NOMO-1 treated with dmso at 0.1 percent for 144 hours (cell line): ENCODE results near the gene CR1L.
A peak's percentile ranks its signal among the peaks of the same experiment; 100 is the strongest.
"Not testable (repeated sequence)": the region's sequence is repeated elsewhere in the genome, so short reads cannot be mapped to it uniquely, and the experiment has no call there.

ENCODE experiments used
- DNase-seq: peaks from one replicate; lab custom pipeline; 2025; ENCODE audit not compliant: unreplicated experiment; lab: John Stamatoyannopoulos, UW

CR1L gene

DNA sequence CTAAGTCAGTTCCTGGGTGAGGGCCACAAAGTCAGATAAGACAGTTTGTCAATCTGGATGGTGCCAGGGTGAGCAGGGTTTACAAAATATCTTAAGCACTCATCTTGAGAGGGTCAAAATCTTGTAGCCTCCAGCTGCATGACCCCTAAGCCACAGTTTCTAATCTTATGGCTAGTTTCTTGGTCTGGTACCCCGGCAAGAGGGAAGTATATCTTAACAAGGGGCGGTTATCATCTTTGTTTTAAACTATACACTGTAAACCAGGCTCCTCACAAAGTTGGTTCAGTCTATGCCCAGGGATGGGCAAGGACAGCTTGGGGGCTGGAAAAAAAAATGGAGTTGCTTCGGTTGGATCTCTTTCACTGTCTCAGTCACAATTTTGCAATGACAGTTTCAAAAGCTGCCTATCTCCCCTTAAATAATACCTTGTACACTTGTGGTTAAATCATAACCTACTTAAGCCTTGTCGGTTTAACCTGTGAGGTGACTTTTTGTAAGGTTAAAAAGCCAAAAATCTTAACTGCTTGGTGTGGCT lies 99.1 kb downstream of the CR1L start:
- DNase-seq = no peak

DNA sequence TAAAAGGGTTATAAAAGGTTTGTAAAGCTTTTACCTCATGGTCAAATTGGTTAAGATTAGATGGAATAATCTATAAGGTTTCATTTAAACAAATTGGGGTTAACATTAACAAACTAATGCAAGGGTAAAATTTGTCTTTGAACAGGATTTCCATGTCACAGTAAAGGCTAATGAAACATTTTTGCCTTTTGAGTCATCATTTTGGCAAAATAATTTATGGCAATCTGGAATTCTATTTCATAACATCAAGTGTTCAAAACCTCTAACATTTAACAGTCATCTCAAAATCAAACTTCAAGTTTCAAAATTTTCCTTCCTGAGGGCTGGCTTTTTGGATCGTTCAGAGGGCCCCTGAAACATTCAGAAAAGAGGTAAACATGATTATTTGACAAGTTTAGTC lies 100.4 kb downstream of the CR1L start:
- no peak for DNase-seq

DNA sequence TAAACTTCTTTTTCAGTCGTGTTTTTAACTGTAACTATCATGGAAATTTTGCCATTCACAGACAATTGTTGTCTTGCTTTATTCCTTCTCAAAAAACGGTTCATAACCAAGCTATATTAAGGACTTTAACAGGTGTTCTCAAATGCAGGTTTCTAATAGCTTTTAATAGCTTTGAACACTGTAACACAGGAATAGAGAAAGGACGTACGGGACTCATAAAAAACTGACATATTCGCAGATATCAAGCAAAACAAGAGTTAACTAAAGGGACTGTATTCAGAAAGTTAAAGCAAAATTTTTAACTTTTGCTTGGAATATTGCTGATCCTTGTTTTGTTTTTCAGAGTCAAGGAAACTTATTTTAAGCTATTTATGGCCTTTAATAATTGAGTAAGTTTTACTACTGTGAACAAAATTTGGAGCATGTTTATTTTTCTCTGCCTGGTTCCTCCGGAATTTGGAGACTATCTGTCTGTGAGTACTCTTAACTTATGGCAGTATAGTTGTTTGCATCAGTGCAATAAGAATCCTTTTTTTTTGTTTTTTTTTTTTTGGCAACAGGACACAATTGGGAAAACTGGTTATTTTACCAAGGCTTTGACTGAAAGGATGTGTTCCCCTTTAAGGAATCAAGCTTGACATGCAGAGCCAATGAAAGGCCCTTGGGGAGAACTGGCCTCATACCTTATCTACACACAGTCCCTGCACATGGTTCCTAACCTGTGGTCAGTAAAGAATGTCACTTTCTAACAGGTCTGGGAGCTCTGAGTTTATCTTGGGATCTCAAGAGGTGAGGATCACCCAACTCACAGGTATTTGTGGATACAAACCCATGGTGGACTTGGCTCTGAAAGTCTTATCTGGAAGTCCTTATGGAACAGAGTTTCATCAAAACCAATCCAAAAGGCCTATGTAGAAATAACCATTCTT lies 101.2 kb downstream of the CR1L start:
- DNase-seq = no peak

DNA sequence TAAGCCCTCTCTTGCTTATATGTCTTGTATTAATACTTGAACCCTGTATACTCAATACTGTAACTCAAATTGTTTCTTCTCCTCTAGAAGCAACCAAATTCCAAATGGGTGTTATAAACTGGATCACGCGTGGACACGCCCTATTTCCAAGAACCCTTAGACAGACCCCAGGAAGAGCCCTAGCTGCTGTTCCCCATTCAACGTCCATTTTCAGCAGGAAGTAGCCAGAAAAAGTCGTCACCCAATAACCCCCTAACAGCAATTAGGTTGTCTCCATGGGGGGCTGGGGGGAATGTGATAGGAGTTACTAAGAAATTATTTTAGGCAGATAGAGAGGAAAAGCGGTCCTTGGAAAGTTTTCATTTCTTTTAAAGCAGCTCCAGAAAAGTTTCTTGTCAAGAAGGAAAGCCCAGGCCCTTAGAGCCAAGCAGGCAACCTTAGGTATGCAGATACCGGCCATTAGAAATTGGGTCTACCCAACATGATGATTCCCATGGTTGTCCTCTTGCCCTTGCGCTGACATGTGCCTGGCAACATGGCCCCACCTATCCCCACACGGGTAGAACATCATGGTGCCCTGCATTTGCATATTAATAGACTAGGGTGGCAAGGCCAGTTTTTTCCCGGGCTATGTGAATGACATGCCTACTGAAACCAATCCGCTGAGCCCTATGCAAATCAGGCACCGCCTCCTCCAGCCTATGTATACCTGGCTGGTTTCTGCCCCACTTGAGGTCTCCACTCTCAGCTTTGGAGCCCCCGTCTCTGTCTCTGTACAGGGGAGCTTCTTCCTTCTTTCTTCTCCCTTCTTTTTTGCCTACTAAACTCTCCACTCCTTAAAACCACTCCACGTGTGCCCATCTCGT lies 102.9 kb downstream of the CR1L start:
- DNase-seq = no peak

DNA sequence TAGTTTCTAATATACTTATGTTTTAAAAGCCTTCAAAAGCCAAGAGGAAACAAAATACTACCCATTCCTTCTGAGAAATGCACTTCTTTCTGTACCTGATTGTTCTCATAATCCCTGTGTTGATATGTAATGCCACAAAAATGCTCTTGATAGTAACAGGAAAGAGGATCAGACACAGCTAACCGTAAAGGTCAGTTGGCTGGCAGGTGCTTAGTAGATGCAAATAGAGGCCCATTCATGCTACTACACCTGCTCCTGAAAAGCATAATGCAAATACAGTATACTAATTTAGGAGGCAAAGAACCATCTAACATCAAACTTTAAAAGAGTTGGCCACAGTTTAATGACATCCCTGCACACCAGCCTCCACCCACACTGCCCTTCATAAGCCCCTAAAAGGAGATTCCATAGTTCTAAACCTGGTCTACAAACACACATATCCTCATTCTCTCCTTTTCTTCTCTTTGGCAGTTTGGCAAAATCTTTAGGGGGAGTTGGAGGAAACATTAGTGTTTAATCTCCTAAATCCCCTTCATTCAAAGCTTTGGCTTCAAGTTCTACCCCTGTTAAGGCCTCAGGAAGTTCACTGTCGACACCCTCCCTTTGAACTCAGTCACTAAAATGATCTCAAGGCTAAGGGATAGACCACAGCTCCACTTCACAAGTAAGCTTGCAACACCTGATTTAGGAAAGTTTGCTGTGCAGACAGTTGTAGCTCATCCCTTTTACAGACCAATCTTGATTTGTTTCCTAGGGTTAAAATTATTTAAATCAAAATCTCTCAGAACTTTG lies 104.0 kb downstream of the CR1L start:
- peak; percentile 16 for DNase-seq

DNA sequence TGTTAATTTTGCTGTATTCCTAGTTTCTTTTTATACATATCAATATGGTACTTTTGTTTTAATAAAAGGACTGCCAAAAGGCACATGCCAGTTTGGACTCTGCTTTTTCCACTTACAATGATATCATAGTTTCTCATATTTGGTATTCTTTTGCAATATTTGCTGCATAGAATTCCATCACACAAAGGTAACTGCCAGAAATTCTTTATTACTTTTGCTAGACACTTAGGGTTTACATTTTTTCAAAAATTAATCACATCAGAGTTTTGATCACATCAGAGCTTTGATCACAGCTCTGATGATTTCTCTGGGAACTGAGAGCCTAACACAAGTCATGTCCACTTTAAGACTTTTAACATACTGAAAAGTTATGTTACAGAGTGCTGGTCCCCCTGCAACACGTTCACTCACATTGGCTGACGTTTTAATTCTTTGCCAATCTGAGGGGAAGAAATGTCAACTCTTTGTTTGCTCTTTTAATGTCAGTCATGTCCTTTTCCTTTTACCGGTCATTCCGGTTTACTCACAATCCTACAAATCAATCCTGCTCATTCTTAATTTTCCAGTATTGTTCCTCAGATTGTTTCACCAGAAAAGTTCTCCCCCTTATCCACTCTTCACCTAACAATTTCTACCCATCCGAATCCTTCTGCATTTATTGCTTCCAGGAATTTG lies 105.8 kb downstream of the CR1L start:
- DNase-seq = no peak

DNA sequence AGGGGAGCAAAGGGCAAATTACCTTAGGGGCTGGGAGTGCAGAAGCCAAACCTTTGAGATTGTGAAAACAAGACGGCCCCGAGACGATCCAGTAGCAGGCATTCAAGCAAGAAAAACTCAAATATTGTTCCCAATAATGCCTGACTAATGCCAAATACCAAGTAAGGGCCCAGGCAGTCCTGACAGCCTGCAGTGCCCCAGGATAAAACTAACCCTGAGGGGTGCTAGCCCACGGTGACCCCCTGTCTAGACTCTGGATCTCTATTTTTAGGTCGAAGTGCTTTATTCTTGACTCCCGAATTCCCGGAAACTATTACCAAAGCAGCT lies 106.5 kb downstream of the CR1L start:
- not testable (repeated sequence) for DNase-seq

DNA sequence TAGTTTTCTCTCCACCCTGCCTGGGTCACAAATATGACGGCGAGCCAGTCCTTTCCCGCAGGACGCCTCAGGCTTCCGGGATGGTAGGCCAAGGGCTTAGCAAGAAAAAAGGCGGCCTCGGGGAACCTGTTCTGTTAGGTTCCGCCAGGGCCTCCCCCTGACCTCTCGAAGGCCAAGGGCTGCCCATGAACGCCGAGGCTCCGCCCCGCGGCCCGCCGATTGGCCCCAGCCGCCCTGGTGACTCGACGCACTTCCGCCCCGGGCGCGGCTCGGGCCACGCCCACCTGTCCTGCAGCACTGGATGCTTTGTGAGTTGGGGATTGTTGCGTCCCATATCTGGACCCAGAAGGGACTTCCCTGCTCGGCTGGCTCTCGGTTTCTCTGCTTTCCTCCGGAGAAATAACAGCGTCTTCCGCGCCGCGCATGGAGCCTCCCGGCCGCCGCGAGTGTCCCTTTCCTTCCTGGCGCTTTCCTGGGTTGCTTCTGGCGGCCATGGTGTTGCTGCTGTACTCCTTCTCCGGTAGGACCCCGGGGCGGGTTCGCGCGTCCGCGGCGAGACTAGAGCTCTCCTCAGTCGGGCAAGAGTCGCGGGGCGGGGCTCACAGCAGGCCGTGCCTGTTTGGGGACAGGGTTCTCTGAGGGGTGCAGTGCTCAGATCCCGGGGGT lies 107.0 kb downstream of the CR1L start, which contains the start of gene CD46:
CD46 (plus strand) TSS at position 265 of the 666 bp plus-strand sequence; CDS start at position 424, 159 bp downstream.
- DNase-seq = peak; percentile 97

DNA sequence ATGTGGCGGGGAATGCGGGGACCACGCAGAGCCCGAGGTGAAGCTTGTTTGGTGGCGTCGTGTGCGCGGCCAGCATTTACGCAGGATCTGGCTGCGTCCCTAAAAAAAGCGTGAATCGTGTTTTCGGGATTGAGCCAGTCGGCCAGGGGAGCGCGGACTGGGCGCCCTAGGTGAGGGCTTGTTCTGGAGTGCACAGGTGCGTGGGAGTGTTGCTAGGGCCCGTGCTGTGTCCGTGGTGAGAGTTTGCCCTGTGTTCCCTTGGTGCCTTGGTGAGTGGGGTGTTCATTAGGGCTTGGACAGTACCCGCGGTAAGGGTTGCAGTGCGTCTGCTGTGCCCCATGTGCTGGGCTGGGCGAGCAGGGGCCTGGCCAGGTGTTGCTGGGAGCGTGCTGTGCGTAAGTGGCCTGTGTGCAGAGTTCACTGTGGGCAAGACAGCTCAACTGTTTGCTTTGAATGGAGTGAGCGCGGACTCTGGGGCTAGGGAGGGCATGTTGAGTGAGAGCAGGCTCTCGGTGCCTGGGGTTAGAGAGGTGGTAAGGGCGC lies 107.6 kb downstream of the CR1L start:
- DNase-seq = peak; percentile 4

DNA sequence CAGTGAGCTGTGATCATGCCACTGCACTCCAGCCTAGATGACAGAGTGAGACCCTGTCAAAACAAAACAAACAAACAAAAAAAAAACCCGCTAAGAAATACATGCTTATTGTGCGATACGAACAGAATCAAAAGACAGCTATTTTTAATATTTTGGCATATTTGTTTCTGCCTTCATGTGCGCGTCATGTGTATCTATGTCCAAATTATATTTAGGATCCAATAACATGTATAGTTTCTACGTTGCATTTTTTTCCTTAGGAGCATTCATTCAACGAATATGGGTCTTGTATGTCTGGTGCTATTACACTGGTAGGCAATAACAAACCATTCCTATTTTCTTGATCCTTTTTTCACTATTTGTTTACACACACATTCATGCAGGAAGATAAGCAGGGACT lies 108.7 kb downstream of the CR1L start:
- DNase-seq = no peak

DNA sequence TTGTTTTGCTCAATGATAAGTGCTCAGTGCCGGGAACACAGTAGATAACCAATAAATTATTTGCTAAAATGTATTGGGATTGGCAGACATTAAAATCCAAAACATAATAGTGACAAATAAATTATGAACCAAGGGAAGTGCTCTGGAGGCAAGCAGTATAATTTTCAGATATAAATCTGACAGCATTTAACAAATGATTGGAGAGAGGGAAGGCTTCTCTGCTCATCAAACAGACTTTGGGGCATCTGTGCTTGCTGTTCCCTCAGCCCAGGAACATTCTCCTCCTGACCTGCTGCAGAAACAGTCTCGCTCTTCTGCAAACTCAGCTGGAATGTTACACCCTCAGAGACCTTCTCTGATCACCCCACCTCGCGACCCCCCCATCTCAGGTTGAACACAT lies 109.1 kb downstream of the CR1L start:
- no peak for DNase-seq

DNA sequence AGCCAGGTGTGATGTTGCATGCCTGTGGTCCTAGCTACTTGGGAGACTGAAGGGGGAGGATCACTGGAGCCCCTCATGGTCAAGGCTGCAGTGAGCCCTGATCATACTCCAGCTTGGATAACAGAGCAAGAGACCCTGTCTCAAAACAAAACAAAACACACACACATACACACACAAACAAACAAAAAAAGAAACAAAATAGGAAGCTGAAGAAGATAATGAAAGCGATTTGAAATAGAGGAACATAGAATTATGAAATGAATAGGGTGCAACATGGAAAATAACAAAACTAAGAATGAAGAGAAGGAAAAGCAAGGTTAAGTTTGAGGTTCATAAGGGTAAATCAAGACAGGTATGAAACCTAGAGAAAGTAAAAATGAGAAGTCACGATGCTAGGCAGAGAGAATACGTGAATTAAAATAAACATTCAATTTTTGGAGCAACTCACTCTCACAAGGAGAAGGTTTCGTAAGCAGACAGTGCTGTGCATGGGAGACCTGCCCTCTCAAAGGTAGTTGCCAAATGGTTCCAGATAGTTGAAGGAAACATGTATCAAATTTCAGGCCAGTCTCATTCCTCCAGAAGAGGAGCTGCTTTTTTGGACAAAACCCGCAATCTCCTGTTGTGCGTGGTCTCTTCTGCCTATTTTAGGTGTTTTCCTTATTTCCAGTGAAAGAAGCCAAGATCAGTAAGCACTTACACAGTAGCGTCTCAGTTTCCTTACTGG lies 110.2 kb downstream of the CR1L start:
- peak; percentile 23 for DNase-seq

DNA sequence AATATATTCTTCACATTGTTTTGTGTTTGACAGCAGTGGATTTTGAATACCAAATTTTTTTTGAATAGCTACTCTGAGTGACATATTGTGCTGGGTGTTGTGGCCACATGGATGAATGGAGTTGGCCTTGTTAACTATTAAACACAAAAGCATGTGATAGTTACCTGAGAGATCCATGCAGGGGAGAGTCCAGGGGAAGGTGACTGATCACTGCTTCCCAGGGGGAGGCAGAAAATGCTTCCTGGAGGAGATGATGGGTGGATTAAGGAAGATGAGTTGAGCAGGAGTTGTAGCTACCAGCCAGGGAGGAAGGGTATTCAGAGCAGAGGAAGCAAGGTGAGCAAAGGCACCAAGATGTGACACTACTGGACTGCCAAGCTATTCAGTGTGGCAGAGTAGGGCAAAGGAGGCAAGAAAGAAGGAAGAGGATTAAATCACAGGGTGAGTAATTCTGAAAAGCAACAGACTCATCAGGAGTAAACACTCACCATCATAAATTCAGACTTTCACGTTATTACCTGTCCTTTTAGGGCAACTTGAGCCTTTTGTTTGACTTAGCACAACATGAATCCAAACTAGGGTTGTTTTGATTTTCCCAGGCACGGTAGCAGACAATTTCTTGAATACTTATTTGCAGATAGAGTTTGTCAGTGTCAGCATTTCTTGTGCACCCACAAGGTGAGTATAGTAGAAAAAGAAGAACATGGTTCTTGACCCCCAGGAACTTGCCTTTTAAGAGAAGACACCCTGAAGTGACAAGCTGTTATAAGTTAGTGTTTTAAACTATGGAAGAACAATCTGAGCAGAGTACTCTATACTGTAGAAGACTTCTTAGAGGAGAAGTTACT lies 111.1 kb downstream of the CR1L start:
- no peak for DNase-seq

DNA sequence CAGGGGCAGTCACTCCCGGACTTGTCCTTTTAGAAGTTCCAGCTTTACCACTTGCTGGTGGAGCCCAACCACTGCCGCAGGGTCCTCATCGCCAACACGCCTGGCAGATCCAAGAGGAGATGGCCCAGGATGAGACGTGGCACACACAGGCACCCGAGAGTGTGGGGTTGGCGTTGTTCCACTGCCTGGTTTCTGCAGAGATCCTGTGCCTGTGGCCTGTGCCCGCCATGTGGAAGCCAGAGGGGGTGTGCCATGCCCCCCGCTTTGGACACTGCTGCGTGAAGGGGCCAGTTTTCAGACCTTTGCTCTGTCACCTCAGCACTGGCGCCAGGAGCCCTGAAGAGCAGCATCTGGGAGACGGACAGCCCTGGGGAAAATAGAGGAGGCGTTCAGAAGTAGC lies 117.7 kb downstream of the CR1L start:
- DNase-seq = no peak

DNA sequence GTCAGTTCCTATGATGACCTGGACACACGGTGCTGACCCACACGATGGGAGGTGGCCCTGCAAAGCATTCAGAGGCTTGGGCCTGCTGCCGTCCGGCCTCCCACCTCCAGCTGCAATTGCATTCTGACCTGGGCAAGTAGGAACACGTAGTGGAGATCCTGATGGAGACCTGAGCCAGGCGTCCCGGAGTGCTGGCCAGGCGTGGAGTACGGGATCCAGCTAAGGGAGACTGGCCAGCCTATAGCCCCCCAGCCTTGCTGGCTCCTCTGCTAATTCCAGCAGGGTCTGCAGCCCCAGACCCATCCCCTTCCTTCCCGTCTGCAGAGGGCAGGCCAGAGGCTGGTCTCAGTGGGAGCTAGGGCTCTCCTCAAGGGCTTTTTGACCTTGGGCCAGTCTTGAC lies 118.2 kb downstream of the CR1L start:
- no peak for DNase-seq

DNA sequence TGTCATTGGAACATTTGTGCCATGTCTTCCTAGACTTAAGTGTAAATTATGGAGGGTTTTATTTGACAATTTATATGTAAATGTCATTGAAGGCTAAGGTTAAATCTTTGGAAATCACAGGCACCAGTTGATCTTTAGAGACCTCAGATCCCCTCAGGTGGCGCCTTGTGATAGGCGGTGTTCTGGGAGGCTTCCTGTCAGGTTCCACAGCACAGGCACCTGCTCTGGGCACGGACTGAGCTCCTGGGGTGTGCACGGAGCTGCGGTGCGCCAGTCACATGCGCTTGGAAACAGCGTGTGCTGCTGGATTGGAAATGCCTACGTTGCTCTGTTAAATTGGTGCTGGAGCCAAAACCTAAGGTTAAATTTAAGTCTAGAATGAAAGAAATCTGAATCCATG lies 119.0 kb downstream of the CR1L start:
- no peak for DNase-seq

DNA sequence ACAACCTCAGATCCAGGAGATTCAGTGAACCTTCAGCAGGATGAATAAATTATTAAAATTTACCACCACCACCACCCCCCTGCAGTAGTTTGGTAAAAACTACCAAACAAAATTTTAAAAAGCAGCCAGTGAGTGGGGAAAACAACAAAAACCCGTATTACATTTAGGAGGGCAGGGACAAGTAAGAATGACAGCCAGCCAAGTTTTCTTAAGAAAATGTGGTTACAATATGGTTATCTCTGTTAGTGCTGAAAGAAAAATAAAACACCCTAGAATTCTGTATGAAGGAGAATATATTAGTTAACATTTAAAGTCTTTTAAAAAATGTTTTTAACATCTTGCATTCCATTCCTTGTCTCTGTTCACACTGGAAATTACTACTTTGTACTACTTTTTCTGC lies 121.6 kb downstream of the CR1L start:
- no peak for DNase-seq

DNA sequence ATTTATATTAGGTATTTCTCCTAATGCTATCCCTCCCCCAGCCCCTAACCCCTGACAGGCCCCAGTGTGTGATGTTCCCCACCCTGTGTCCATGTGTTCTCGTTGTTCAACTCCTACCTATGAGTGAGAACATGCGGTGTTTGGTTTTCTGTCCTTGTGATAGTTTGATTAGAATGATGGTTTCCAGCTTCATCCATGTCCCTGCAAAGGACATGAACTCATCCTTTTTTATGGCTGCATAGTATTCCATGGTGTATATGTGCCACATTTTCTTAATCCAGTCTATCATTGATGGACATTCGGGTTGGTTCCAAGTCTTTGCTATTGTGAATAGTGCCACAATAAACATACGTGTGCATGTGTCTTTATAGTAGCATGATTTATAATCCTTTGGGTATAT lies 125.6 kb downstream of the CR1L start:
- DNase-seq = not testable (repeated sequence)
